HG02981 (cell line): ENCODE measurements around the gene ADGRA3.
"Not testable (repeated sequence)": the region's sequence is repeated elsewhere in the genome, so short reads cannot be mapped to it uniquely, and the experiment has no call there.

ENCODE experiments used
- ATAC-seq: cut with Tn5 transposase; IDR thresholded peaks from one replicate; pipeline ENCODE4 v1.9.1; 2021; ENCODE audit warnings: mild to moderate bottlenecking, moderate library complexity; ENCODE audit not compliant: unreplicated experiment

The ADGRA3 gene

GRCh38 chr4:22384154-22384553 is 131.7 kb downstream of the ADGRA3 start:
- no peak for ATAC-seq

- not testable (repeated sequence) for ATAC-seq
Observed at GRCh38 chr4:22382216-22382615, 133.7 kb downstream of the ADGRA3 start.

- no peak for ATAC-seq
Observed at GRCh38 chr4:22372986-22373385, 142.9 kb downstream of the ADGRA3 start.

- no peak for ATAC-seq
Observed at GRCh38 chr4:22369901-22370562, 145.8 kb downstream of the ADGRA3 start.

GRCh38 chr4:22363787-22364186 is 152.1 kb downstream of the ADGRA3 start:
- ATAC-seq, result no peak

GRCh38 chr4:22363036-22363435 is 152.8 kb downstream of the ADGRA3 start:
- ATAC-seq, result no peak

GRCh38 chr4:22356987-22357596 is 158.8 kb downstream of the ADGRA3 start:
- no peak for ATAC-seq

GRCh38 chr4:22348410-22348809 is 167.5 kb downstream of the ADGRA3 start:
- ATAC-seq, result no peak

GRCh38 chr4:22345678-22346077 is 170.2 kb downstream of the ADGRA3 start:
- no peak for ATAC-seq

- ATAC-seq, result no peak
Observed at GRCh38 chr4:22345055-22345454, 170.8 kb downstream of the ADGRA3 start.

- ATAC-seq, result no peak
Observed at GRCh38 chr4:22343606-22344005, 172.3 kb downstream of the ADGRA3 start.

GRCh38 chr4:22339491-22339890 is 176.4 kb downstream of the ADGRA3 start:
- no peak for ATAC-seq

GRCh38 chr4:22338796-22339195 is 177.1 kb downstream of the ADGRA3 start:
- ATAC-seq, result no peak
